ENCODE data around the gene TCF7L1. TPM values are rescaled to one million over a fixed set of nuclear protein-coding genes. Genes with fewer than 3 reads are reported as not detected.
"Not testable (repeated sequence)": the region's sequence is repeated elsewhere in the genome, so short reads cannot be mapped to it uniquely, and the experiment has no call there.

The TCF7L1 gene
- total RNA-seq, 2 donors from 2014 or later, result 2.0 to 3.9 TPM

GRCh38 chr2:85323988-85324367 is 190.8 kb downstream of the TCF7L1 start:
- ATAC-seq; intact Hi-C loops (cut with DNase I, micrococcal nuclease); DNase-seq: not testable (repeated sequence)

GRCh38 chr2:85324639-85325465 is 191.7 kb downstream of the TCF7L1 start:
- intact Hi-C loops (cut with DNase I, micrococcal nuclease), result no loop called here
- DNase-seq (peak; percentile 63 to 73), ATAC-seq (peak; percentile 60)

DNA sequence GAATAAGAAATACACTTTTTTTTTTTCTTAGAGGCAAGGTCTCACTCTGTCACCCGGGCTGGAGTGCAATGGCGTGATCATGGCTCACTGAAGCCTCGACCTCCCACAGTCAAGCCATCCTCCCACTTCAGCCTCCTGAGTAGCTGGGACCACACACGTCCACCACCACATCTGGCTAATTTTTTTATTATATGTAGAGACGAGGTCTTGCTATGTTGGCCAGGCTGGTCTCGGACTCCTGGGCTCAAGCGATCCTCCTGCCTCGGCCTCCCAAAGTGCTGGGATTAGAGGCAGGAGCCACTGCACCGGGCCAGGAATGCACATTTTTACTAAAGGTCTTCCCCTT is 192.2 kb downstream of the TCF7L1 start:
- intact Hi-C loops (cut with DNase I, micrococcal nuclease), result no loop called here
- ATAC-seq (no peak), DNase-seq (no peak)

- peak; percentile 43 to 49 for DNase-seq
- intact Hi-C loops (cut with DNase I, micrococcal nuclease), result no loop called here
Observed at GRCh38 chr2:85326406-85327159, 193.4 kb downstream of the TCF7L1 start.

DNA sequence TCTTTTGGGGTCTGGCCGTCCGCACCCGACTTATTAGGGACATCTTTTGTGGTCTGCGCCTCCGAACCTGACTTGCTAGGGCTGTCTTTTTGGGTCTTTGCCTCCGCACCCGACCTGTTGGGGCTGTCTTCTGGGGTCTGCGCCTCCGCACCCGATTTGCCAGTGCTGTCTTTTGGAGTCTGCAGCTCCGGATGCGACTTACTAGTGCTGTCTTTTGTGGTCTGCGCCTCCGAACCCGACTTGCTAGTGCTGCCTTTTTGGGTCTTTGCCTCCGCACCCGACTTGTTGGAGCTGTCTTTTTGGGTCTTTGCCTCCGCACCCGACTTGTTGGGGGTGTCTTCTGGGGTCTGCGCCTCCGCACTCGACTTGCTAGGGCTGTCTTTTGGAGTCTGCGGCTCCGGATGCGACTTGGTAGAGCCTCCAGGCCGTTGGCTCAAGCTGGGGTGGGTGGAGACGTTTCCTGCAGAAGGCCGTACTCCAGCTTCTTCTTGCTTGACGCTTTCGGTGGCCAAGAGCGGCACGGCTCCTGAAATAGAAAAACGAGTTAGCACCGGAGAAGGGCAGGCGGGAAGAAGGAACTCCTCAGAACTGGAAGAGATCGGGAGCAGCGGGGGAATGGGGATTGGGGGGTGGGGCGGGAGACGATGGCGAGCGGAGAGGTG is 194.1 kb downstream of the TCF7L1 start:
- DNase-seq, result peak; percentile 59 to 73
- intact Hi-C loops (cut with DNase I, micrococcal nuclease), result no loop called here
- peak; percentile 45 for ATAC-seq

More at GRCh38 chr2:85326406-85327159, 193.4 kb downstream of the TCF7L1 start:
- peak; percentile 13 for ATAC-seq

DNA sequence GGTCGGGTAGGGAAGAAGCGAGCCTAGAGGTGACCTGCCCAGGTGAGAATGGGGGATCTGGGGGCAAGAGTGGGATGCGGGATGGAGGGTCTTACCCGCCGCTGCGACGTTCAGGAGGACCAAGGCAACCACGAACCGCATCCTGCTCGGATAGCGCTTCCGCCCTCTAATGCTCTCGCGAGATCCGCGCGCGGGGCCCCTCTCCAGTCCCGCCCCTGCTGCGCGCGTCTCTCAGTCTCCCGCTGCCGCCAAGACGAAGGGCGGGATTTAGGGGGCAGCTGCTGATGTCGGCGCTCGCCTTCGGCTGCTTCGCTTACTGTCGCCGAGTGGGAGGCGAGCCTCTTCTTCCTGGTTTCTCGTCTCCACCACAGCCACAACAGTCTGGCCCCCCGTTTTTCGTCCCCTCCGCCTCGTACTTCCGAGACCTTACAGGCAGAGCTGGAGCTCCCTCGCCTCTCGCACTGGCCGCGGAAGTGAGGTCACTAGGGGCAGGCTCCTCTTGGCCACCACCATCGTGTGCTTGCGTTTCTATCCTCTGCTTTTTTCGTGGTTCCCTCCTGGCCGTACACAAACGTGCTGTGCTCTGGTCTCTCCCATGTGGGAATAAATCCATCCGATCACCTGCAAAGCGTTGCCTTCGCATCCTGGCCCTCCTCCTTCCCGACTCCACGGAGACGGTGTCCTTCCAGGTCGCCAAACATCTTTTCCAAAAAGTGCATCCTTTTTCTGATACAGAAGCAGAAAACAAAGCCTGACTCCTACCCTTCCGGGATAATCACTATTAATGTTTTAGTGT is 194.8 kb downstream of the TCF7L1 start, which contains the start of gene TGOLN2:
Gene TGOLN2, minus strand, starts transcription at position 168 of the 796 bp plus-strand sequence. Its CDS starts 27 bp downstream, at position 141.
- intact Hi-C loops (cut with DNase I, micrococcal nuclease), result no loop called here
- ATAC-seq, result peak; percentile 84
- peak; percentile 93 to 97 for DNase-seq

- intact Hi-C loops (cut with DNase I, micrococcal nuclease), result no loop called here
- ATAC-seq (no peak), DNase-seq (no peak)
Observed at GRCh38 chr2:85329181-85329651, 196.0 kb downstream of the TCF7L1 start.

- DNase-seq; intact Hi-C loops (cut with DNase I, micrococcal nuclease); ATAC-seq: not testable (repeated sequence)
Observed at GRCh38 chr2:85329701-85330100, 196.5 kb downstream of the TCF7L1 start.

DNA sequence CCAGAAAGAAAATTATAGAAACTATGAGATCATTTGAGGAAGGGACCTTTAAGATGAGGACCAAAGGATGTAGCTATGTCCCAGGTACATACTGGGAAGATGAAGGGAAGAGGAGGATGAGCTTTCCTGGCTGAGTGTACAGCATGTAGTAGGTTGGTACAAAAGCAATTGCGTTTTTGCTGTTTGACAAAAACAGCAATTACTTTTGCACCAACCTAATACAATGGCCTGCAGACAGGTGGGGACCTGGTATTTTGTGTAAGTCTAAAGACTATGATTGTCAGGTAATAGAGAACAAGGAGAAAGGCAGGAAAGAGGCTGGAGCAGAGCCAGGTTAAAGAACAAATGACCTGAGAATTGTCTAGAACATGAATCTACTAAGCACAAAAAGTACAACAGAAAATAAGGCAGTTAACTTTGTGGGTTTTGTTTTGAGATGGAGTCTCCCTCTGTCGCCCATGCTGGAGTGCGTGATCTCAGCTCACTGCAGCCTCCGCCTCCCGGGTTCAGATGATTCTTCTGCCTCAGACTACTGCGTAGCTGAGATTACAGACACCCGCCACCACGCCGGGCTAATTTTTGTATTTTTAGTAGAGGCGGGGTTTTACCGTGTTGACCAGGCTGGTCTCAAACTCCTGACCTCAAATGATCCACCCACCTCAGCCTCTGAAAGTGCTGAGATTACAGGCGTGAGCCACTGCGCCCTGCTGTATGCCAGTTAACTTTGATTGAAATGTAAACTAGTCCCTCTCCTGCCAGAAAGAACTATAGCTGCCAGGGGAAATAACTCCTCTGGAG is 197.8 kb downstream of the TCF7L1 start:
- ATAC-seq (no peak), DNase-seq (no peak)
- intact Hi-C loops (cut with DNase I, micrococcal nuclease), result no loop called here

- DNase-seq; intact Hi-C loops (cut with DNase I, micrococcal nuclease); ATAC-seq: not testable (repeated sequence)
Observed at GRCh38 chr2:85333877-85334276, 200.7 kb downstream of the TCF7L1 start.

DNA sequence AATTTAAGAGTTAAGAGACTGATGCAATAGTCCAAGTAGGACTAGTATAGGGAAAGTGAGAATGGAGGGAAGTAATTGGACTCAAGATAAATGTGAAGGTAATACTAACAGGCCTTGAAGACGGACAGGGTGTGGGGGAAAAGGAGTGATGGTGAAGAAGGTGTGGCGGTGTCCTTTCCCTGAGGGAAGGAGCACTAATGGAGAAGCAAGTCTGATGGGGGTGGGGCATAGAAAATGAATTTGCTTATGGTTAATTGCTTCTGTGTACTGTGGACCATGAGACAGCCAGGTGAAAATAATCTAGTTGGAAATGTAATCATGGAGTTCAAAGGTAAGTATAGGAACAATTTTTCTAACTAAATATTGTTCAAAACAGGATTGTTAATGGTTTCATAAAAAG is 201.7 kb downstream of the TCF7L1 start:
- no peak for DNase-seq
- ATAC-seq, result peak; percentile 70

DNA sequence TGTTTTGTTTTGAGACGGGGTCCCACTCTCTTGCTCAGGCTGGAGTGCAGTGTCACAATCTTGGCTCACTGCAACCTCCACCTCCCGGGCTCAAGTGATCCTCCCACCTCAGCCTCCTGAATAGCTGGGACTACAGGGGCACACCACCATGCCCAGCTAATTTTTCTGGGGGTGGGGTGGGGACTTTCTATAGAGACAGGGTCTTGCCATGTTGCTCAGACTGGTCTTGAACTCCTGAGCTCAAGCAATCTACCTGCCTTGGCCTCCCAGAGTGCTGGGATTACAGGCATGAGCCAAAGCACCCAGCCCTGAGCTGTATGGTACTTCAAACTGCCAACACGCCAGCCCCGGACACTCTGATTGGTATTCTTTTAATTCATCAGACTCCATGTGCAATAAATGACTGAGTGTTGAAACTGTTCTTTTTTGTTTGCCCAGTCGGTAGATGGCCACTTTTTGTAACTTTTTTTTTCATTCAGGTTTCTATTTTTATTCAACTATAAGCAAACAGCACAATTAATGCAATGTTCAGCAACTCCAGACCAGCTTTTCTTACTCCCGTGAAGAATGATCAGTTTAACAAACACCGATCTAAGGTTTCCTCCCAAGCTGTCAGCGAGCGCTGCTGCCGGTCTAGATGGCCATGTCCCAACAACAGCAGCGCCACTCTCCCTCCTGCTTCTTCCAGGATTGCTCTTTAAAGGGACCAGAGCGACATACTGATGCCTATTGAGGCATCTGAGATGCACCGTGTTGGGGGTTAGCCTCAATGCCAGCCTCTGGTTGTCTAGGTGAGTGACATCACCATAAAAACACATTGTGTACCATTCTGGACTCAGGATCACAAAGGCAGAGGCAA is 207.1 kb downstream of the TCF7L1 start:
- ATAC-seq, result peak; percentile 31
- no peak for DNase-seq
- intact Hi-C loops (cut with DNase I, micrococcal nuclease), result no loop called here

More for the DNA sequence above, 201.7 kb downstream of the TCF7L1 start:
- intact Hi-C loops (cut with DNase I, micrococcal nuclease), result no loop called here

DNA sequence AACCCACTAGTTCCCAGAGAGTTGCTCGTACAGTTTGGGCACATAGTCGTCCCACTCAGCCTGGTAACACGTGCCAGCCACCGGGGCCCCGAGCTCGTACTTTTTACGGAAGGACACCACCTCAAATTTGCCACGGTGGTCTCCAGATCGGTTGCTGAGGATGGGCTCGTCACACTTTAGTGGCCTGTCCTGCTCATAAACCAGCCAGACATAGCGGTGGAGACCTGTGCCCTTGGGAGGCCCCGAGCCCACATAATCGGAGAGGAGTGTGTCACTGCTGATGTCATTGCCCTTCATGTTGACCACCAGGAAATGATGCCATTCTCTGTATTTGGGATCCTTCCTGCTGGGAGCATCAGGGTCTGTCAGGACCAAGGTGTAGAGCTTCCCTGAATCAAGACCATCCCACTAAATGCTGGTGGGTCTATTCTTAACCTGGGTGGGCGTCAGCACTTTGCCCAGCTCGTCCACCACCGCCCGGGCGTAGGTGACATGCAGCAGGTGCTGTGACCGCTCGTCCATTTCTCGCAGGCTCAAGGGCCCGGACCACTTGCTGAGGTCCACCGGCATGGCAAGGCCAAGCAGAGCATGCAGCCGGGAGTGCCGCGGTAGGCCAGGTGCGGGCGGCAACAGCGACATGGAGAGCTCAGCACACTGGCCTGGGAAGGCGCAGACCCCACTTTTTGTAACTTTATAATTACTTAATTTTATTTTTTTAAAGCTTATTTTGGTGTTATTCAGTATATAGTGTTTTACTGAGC is 208.3 kb downstream of the TCF7L1 start:
- no peak for ATAC-seq
- DNase-seq, result no peak
- intact Hi-C loops (cut with DNase I, micrococcal nuclease), result no loop called here

DNA sequence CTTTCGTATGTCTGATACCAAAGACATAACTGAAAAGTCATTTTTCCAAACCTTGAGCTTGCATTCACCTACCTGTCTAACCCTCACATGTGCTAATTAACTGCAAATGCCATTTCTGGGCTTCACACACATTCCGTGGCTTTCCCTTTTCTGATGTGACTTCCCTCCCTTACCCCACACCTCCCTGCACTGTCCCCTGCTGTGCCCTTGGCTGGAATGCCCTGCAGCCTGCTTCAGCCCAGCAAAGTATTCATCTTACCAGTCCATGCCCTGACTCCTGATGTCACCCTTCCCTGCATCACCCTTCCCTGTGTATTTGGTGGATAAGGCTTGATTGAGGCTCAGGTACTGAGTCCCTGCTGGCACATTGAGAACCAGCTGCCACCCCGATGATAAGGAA is 209.0 kb downstream of the TCF7L1 start:
- ATAC-seq, result peak; percentile 3
- DNase-seq, result no peak
- intact Hi-C loops (cut with DNase I, micrococcal nuclease), result no loop called here

- DNase-seq; intact Hi-C loops (cut with DNase I, micrococcal nuclease): not testable (repeated sequence)
- peak; percentile 15 for ATAC-seq
Observed at GRCh38 chr2:85343207-85343895, 210.2 kb downstream of the TCF7L1 start.
